Measurements from ENCODE around the gene TTLL5.

- TF ChIP-seq EZH2 (IDR thresholded peaks at IDR 0.05; ENCODE audit: low read length, missing control alignments): no peak
- TF ChIP-seq CTCF (conservative IDR thresholded peaks at IDR 0.05 in 1 of 2, IDR thresholded peaks at IDR 0.05 in 1 of 2; ENCODE audit: low read depth in 1 of 2, low read length in 2 of 2): no peak
These were observed 103.0 kb downstream of the TTLL5 start for GRCh38 chr14:75764020-75764419.
